Panc1 (cell line): Measurements from ENCODE around the gene LRRC57. TPM values are rescaled to one million over a fixed set of nuclear protein-coding genes. Genes with fewer than 3 reads are reported as not detected.
A peak's percentile ranks its signal among the peaks of the same experiment; 100 is the strongest.
"Not testable (repeated sequence)": the region's sequence is repeated elsewhere in the genome, so short reads cannot be mapped to it uniquely, and the experiment has no call there.

Experiments
- ATAC-seq: fragments of 200-7000 bp; cut with Tn5 transposase; 2 replicates; pipeline ENCODE4 v1.9.1; 2020; ENCODE audit warnings: mild to moderate bottlenecking, moderate library complexity
- BruUV-seq: library from RNA; stranded (reverse); fragments of 400-500 nt; replicated peaks from 2 replicates; lab custom pipeline; 2021; lab: Mats Ljungman, UMichigan
- CTCF ChIA-PET: fragments of 300-600 bp; sonication (Branson Sonifier 250); formaldehyde crosslinking; loops from one replicate; lab custom pipeline; 2022; ENCODE audit warnings: antibody characterized with exemption; lab: Charles Lee
- POLR2A ChIA-PET: fragments of 300-600 bp; sonication (Branson Sonifier 250); formaldehyde crosslinking; loops from one replicate; lab custom pipeline; 2022; ENCODE audit warnings: antibody characterized with exemption; lab: Charles Lee
- DNase-seq: peaks from one replicate; pipeline ENCODE4 v3.0.0-alpha.2; 2010; ENCODE audit warnings: low read depth, low spot score
- H3K27ac ChIP-seq: 2 replicates; pipeline ENCODE4 v1.5.1; 2011; ENCODE audit warnings: mild to moderate bottlenecking, low read length, inconsistent platforms
- H3K27me3 ChIP-seq: fragments of 200-500 bp; sonication (Bioruptor generic); 2 replicates; pipeline ENCODE4 v1.6.0; 2014; ENCODE audit warnings: low read length, inconsistent platforms; ENCODE audit not compliant: control insufficient read depth, insufficient read depth
- H3K36me3 ChIP-seq: fragments of 200-500 bp; sonication (Bioruptor generic); 2 replicates; pipeline ENCODE4 v1.5.1; 2014; ENCODE audit warnings: inconsistent platforms, mild to moderate bottlenecking, low read length, moderate library complexity; ENCODE audit not compliant: control insufficient read depth, insufficient read depth
- H3K4me1 ChIP-seq: 2 replicates; pipeline ENCODE4 v1.5.1; 2011; ENCODE audit warnings: inconsistent platforms, mild to moderate bottlenecking, low read length, moderate library complexity; ENCODE audit not compliant: control insufficient read depth, insufficient read depth
- H3K4me3 ChIP-seq, 2 experiments: 2 replicates each; pipeline ENCODE4 v1.5.1; 2011 to 2012; ENCODE audit warnings: low read depth in 2 of 2, low read length in 2 of 2, mild to moderate bottlenecking in 2 of 2, inconsistent platforms in 1 of 2, moderate library complexity in 1 of 2
- H3K9me3 ChIP-seq: fragments of 200-500 bp; sonication (Bioruptor generic); 2 replicates; pipeline ENCODE4 v1.5.1; 2014; ENCODE audit warnings: low read depth, mild to moderate bottlenecking, inconsistent platforms, low read length, moderate library complexity; ENCODE audit not compliant: control insufficient read depth, insufficient read depth
- CTCF ChIP-seq: fragments of 450-650 bp; IDR thresholded peaks from 2 replicates; pipeline ENCODE4 v1.5.1; 2017; ENCODE audit warnings: mild to moderate bottlenecking
- POLR2AphosphoS5 ChIP-seq: IDR thresholded peaks from 2 replicates; pipeline ENCODE4 v1.6.1; 2012; ENCODE audit warnings: mild to moderate bottlenecking, low read depth, low read length, moderate library complexity
- REST ChIP-seq, 2 experiments: IDR thresholded peaks; 2 replicates each; pipeline ENCODE4 v1.6.1; 2011 to 2012; ENCODE audit warnings: low read depth in 2 of 2, control low read depth in 1 of 2, low read length in 1 of 2, mild to moderate bottlenecking in 1 of 2, moderate library complexity in 1 of 2; ENCODE audit not compliant: insufficient read depth in 1 of 2
- SIN3A ChIP-seq: IDR thresholded peaks from 2 replicates; pipeline ENCODE4 v1.6.1; 2012; ENCODE audit warnings: low read depth, mild to moderate bottlenecking, low read length, moderate library complexity, borderline replicate concordance; ENCODE audit not compliant: insufficient read depth
- TCF7L2 ChIP-seq: IDR thresholded peaks from 2 replicates; pipeline ENCODE4 v1.6.1; 2011; ENCODE audit warnings: mild to moderate bottlenecking, low read depth, low read length, inconsistent platforms
- in situ Hi-C: cut with HindIII; loops from 2 replicates; pipeline ENCODE4 v1.10.0; 2016; ENCODE audit warnings: low sequenced_read_pairs, low pct_unique_long_range_greater_than_20kb
- intact Hi-C: fragments of 100-400 bp; cut with micrococcal nuclease; formaldehyde crosslinking; loops from one replicate; pipeline ENCODE4 v1.10.0; 2022; ENCODE audit not compliant: unreplicated experiment
- total RNA-seq: library from RNA; stranded (reverse); gene quantifications from one replicate; pipeline ENCODE4 v1.2.1, GENCODE V29; 2021; ENCODE audit not compliant: unreplicated experiment

LRRC57 gene
- total RNA-seq, 1 experiment from 2014 or later: 39.2 TPM

GRCh38 chr15:42575188-42576039, 26.8 kb upstream of the LRRC57 start, which contains the start of gene STARD9:
TSS of gene STARD9 (plus strand) at chr15:42575606. CDS start at chr15:42575716, 110 bp downstream.
- Histone ChIP-seq H3K36me3 (no peaks in the 10 kb centered on the region), H3K27ac (peak within 1 kb of the TSS; percentile 90), H3K4me3 (peak within 1 kb of the TSS; percentile 81 to 90), H3K9me3 (no peaks in the 10 kb centered on the region), H3K4me1 (peaks cover 15% of the 10 kb centered on the region), H3K27me3 (no peaks in the 10 kb centered on the region)
- ATAC-seq (peak; percentile 97), DNase-seq (peak; percentile 88)
- POLR2A ChIA-PET: interaction anchor here (0.5 to 1.2 kb wide), 8 partner anchors 27 to 284 kb away, joined by 3 to 15 read pairs (median 4); partner anchors contain the start of genes HAUS2 and LRRC57
- CTCF ChIA-PET: interaction anchor here (0.6 to 0.9 kb wide), 2 partner anchors 12 to 39 kb away, joined by 3 read pairs; no protein-coding TSS in a partner anchor
- in situ Hi-C loops (no loop called here), intact Hi-C loops (no loop called here)
- BruUV-seq: no TSS peak
- TF ChIP-seq TCF7L2: no peak
- peak; percentile 55 for TF ChIP-seq POLR2AphosphoS5
- TF ChIP-seq REST (IDR thresholded peaks at IDR 0.05; ENCODE audit: insufficient read depth in 1 of 2, low read depth in 2 of 2, low read length in 1 of 2): 0 out of 4 replicates have a peak, but pooled peaks of 1 of the 2 experiments have one; percentile 23
- TF ChIP-seq CTCF: no peak
- no peak; the same call in 1 of the 2 replicates for TF ChIP-seq SIN3A

DNA sequence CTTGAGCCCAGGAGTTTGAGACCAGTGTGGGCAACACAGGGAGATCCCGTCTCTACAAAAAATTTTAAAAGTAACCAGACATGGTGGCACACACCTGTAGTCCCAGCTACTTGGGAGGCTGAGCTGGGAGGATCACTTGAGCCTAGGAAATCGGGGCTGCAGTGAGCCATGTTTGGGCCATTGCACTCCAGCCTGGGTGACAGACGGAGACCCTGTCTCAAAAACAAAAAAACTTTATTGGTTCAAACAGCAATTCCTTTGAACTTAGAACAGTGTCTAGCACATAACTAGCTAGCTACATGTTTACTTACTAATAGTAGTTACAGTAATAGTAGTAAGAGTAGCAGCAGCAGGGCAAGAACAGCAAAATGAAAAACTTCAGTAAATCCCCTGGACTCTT, 10.1 kb upstream of the LRRC57 start:
- H3K4me1 ChIP-seq: no peaks in the 10 kb centered on the region
- H3K27me3 ChIP-seq: no peaks in the 10 kb centered on the region
- no peak overlapping the region for H3K27ac ChIP-seq
- CTCF ChIA-PET: no interaction called here
- no peaks in the 10 kb centered on the region for H3K9me3 ChIP-seq
- TF ChIP-seq TCF7L2 (no peak), POLR2AphosphoS5 (no peak), CTCF (no peak), SIN3A (no peak), REST (IDR thresholded peaks at IDR 0.05; ENCODE audit: insufficient read depth in 1 of 2, low read depth in 2 of 2, low read length in 1 of 2) (no peak)
- no peak overlapping the region for H3K4me3 ChIP-seq
- no TSS peak for BruUV-seq
- ATAC-seq (no peak), DNase-seq (no peak)
- intact Hi-C loops (no loop called here), in situ Hi-C loops (no loop called here)
- POLR2A ChIA-PET: no interaction called here
- H3K36me3 ChIP-seq: peaks cover 10% of the 10 kb centered on the region; the same call in 1 of the 2 replicates

DNA sequence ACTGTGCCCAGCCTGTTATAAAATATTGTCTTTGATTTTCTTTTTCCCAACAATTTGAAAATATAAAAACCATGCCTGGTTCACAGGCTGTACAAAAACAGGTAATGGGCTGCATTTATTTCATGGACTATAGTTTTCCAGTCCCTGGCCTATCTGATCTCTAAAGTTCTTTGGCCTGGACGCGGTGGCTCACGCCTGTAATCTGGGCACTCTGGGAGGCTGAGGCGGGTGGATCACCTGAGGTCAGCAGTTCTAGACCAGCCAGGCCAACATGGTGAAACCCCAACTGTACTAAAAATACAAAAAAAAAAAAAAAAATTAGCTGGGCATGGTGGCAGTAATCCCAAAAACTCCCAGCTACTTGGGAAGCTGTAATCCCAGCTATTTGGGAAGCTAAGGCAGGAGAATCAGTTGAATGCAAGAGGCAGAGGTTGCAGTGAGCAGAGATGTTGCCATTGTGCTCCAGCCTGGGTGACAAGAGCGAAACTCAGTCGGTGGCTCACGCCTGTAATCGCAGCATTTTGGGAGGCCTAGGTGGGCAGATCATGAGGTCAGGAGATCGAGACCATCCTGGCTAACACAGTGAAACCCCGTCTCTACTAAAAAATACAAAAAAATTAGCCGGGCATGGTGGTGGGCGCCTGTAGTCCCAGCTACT, 8.1 kb upstream of the LRRC57 start:
- H3K27me3 ChIP-seq, BruUV-seq, DNase-seq, ATAC-seq, H3K4me3 ChIP-seq, H3K27ac ChIP-seq, POLR2A ChIA-PET, CTCF ChIA-PET, H3K9me3 ChIP-seq, H3K36me3 ChIP-seq, intact Hi-C loops, H3K4me1 ChIP-seq, in situ Hi-C loops: not testable (repeated sequence)
